Epithelial cell of proximal tubule (primary cell): ENCODE data around the gene ADCY2. TPM values are rescaled to one million over a fixed set of nuclear protein-coding genes. Genes with fewer than 3 reads are reported as not detected.

Experiments
- DNase-seq: peaks from one replicate; pipeline ENCODE4 v3.0.0-alpha.2; 2011; ENCODE audit warnings: low read depth
- H3K4me3 ChIP-seq: 2 replicates; pipeline ENCODE4 v1.5.1; 2011; ENCODE audit warnings: low read depth, mild to moderate bottlenecking, low read length
- total RNA-seq: library from RNA; depleted of rRNA; stranded (reverse); fragments of >200 nt; gene quantifications from 2 replicates; pipeline ENCODE4 v1.2.3, GENCODE V29; 2015
- TF ChIP-seq, protein P1 (sequence below): conservative IDR thresholded peaks from 2 replicates; pipeline ENCODE4 v1.5.1; 2012; ENCODE audit warnings: low read depth, mild to moderate bottlenecking, low read length

ADCY2 gene
- total RNA-seq, 1 donor from 2014 or later, result 0.12 TPM

DNA sequence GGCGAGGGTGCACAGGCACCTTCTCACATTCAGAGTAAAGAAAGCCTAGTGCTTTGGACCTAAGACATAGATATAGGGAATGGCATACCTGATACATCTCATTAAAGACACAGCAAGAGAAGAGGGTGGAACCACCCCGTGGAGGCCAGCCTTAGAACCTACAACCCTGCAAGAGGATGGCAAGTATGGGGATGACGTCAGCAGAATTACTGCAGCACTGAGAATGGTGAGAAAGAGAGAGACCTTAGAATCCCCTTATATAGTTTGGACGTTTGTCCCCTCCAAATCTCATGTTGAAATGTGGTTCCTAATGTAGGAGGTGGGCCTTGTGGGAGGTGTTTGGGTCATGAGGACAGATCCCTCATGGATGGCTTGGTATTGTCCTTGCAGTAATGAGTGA is 28.2 kb upstream of the ADCY2 start:
- H3K4me3 ChIP-seq, result no peak overlapping the region
- no peak for DNase-seq
- TF ChIP-seq, protein P1, sequence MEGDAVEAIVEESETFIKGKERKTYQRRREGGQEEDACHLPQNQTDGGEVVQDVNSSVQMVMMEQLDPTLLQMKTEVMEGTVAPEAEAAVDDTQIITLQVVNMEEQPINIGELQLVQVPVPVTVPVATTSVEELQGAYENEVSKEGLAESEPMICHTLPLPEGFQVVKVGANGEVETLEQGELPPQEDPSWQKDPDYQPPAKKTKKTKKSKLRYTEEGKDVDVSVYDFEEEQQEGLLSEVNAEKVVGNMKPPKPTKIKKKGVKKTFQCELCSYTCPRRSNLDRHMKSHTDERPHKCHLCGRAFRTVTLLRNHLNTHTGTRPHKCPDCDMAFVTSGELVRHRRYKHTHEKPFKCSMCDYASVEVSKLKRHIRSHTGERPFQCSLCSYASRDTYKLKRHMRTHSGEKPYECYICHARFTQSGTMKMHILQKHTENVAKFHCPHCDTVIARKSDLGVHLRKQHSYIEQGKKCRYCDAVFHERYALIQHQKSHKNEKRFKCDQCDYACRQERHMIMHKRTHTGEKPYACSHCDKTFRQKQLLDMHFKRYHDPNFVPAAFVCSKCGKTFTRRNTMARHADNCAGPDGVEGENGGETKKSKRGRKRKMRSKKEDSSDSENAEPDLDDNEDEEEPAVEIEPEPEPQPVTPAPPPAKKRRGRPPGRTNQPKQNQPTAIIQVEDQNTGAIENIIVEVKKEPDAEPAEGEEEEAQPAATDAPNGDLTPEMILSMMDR, result no peak

DNA sequence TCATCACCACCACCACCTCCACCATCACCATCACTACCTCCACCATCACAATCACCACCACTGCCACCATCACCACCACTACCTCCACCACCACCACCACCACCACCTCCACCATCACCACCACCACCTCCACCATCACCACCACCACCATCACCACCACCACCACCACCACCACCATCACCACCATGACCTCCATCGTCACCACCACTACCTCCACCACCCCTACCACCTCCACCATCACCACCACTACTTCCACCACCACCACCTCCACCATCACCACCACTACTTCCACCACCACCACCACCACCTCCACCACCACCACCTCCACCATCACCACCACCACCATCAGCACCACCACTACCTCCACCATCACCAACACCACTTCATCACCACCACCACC is 23.5 kb upstream of the ADCY2 start:
- TF ChIP-seq, protein P1, result no peak
- DNase-seq, result no peak
- H3K4me3 ChIP-seq, result no peak overlapping the region

DNA sequence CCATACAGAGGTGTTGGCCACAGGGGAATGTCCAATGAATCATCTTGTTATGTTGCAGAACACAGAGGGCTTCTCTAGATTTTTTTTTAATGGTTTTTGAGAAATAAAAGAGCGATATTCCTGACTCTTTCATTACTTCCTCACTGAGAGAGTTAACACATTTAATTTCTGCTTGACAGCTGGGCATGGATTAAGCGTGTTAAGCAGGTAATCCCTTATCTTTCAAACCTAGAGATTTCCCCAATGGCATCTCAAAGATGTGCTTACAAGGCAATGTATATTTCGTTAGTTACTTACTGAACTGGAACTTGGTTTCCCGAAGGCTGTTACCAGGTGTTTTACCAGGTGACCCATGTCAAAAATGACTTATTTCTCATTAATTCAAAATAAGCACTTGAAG is 21.8 kb upstream of the ADCY2 start:
- TF ChIP-seq, protein P1, result no peak
- no peak for DNase-seq
- no peak overlapping the region for H3K4me3 ChIP-seq

DNA sequence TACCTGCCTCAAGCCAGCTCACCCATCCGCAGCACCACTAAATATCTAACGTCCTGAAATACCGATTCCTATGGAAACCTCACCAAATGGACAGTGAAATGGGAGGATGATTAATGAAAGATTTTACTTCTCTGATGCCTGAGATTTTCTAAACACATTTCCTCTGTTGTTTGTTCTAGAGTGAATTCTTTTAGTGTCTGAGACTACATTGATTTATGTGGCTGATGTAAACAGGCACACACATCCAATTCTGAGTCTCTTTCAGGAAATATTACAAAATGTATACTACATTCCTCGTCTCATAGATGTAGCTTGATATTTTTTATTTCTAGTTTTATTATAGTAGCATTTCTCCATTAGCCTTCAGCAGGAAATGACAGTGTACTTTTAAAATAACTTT is 20.5 kb upstream of the ADCY2 start:
- TF ChIP-seq, protein P1, result no peak
- no peak overlapping the region for H3K4me3 ChIP-seq

DNA sequence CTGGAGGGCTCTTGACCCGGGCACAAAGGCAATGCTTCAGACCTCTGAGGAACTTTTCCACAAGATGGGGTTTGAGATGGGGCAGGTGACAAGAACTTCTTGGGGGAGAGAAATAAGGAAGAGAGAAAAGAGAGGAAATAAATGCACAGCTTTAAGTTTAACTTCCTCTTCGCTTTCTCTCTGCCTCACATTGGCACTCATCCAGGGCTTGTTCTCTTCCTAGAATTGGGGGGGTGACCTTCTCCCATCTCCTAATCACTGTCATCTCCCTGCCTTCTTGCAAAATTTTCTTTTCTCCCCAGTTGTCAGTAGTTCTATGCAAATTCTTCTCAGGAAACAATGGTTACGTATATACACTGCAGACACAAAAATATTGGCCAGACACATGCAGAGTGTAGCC is 19.1 kb upstream of the ADCY2 start:
- DNase-seq, result no peak
- TF ChIP-seq, protein P1, result no peak
- H3K4me3 ChIP-seq, result no peak overlapping the region

More for the DNA sequence above, 20.5 kb upstream of the ADCY2 start:
- DNase-seq, result no peak

DNA sequence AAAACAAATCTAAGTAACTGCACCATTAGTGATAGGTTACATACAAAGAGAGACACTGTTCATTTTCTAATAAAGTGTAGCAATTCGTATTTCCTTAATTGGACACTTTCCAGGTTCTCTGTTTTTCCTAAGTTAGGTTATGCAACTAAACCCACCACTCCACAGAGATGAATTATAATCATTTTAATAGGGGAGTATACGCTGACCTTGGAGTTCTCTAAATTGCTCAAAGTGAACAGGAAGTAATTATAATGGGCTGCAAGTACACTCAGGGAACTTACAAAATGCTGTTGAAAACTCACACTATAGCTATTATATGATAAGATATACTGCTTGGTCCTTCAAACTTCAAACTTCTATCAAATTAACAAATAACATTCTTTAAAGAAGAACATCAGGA is 18.2 kb upstream of the ADCY2 start:
- H3K4me3 ChIP-seq, result no peak overlapping the region
- DNase-seq, result no peak
- TF ChIP-seq, protein P1, result no peak

DNA sequence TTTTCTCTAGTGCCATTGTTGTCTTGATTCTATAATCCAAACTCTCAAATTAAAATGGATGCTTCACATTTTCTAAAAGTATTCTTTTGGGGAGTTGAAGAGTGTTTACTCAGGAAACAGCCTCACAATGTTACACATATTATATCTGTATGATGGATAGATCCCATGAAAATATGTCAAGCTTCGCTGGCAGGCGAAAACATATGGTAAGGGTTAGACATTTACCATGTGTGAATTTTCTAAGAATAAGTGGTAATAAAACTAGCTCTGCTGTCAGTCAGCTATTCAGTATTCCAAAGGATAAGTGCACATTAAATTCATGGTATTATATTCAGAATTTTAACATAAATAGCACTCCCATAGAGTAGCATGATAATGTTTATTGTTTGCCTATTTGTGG is 13.3 kb upstream of the ADCY2 start:
- H3K4me3 ChIP-seq, result no peak overlapping the region
- DNase-seq, result no peak
- TF ChIP-seq, protein P1, result no peak
